CD14-positive monocyte (primary cell): ENCODE data around the gene ST7. TPM values are rescaled to one million over a fixed set of nuclear protein-coding genes. Genes with fewer than 3 reads are reported as not detected.

ENCODE experiments used
- DNase-seq, 3 donors: peaks; one replicate each; pipeline ENCODE4 v3.0.0-alpha.2; 2011 to 2022
- H2AFZ ChIP-seq: 2 replicates; pipeline ENCODE4 v1.6.0; 2012; ENCODE audit warnings: mild to moderate bottlenecking, low read depth, low read length, inconsistent platforms; ENCODE audit not compliant: insufficient read depth, poor library complexity, severe bottlenecking
- H3K27ac ChIP-seq, 2 donors: 1 replicate in 1 of 2; 2 replicates in 1 of 2; pipeline ENCODE4 v1.5.1; 2012 to 2013; ENCODE audit warnings: low read length in 2 of 2, control low read depth in 1 of 2, inconsistent platforms in 1 of 2, low read depth in 1 of 2, mild to moderate bottlenecking in 1 of 2
- H3K27me3 ChIP-seq, 2 donors: one replicate each; pipeline versions ENCODE4 v1.6.0 to v1.6.1; 2011 to 2013; ENCODE audit warnings: low read length in 2 of 2; ENCODE audit not compliant: control insufficient read depth in 2 of 2, insufficient read depth in 2 of 2
- H3K36me3 ChIP-seq, 2 donors: replicated peaks in 1 of 2; 1 replicate in 1 of 2; 2 replicates in 1 of 2; pipeline versions ENCODE4 v1.5.1 to v1.6.1; 2012 to 2013; ENCODE audit warnings: low read length in 2 of 2, control low read depth in 1 of 2, inconsistent platforms in 1 of 2, mild to moderate bottlenecking in 1 of 2; ENCODE audit not compliant: insufficient read depth in 2 of 2, control insufficient read depth in 1 of 2
- H3K4me1 ChIP-seq, 2 donors: 1 replicate in 1 of 2; 2 replicates in 1 of 2; pipeline versions ENCODE4 v1.5.1 to v1.6.1; 2012 to 2013; ENCODE audit warnings: low read length in 2 of 2, control low read depth in 1 of 2, inconsistent platforms in 1 of 2, mild to moderate bottlenecking in 1 of 2, moderate library complexity in 1 of 2; ENCODE audit not compliant: insufficient read depth in 2 of 2, control insufficient read depth in 1 of 2
- H3K4me2 ChIP-seq: replicated peaks from 2 replicates; pipeline ENCODE3; 2012; ENCODE audit warnings: low read length, moderate library complexity, mild to moderate bottlenecking; ENCODE audit not compliant: poor library complexity, severe bottlenecking; ENCODE audit errors: extremely low read depth
- H3K4me3 ChIP-seq, 3 experiments: fragments of 200-600 bp in 1 of 3; sonication (generic) in 1 of 3; replicated peaks in 1 of 3; 1 replicate in 2 of 3; 2 replicates in 1 of 3; pipeline ENCODE4 v1.5.1; 2011 to 2013; ENCODE audit warnings: low read length in 3 of 3, mild to moderate bottlenecking in 3 of 3, control low read depth in 2 of 3, low read depth in 2 of 3, inconsistent platforms in 1 of 3, moderate library complexity in 1 of 3
- H3K79me2 ChIP-seq: 2 replicates; pipeline ENCODE4 v1.6.0; 2012; ENCODE audit warnings: mild to moderate bottlenecking, control low read depth, inconsistent platforms, low read length, moderate library complexity; ENCODE audit not compliant: insufficient read depth
- H3K9ac ChIP-seq: 2 replicates; pipeline ENCODE4 v1.6.0; 2017; ENCODE audit warnings: low read length, mild to moderate bottlenecking; ENCODE audit not compliant: insufficient read depth, poor library complexity, severe bottlenecking
- H3K9me3 ChIP-seq, 2 donors: replicated peaks in 1 of 2; 1 replicate in 1 of 2; 2 replicates in 1 of 2; pipeline versions ENCODE4 v1.5.1 to v1.6.1; 2012 to 2013; ENCODE audit warnings: low read length in 2 of 2, control low read depth in 1 of 2; ENCODE audit not compliant: control insufficient read depth in 1 of 2, insufficient read depth in 1 of 2
- H4K20me1 ChIP-seq: 2 replicates; pipeline ENCODE4 v1.6.0; 2012; ENCODE audit warnings: mild to moderate bottlenecking, low read length, control low read depth, moderate library complexity; ENCODE audit not compliant: insufficient read depth
- H3K27ac Mint-ChIP-seq, 7 donors: one replicate each; pipeline ENCODE4 v1.8.0; 2020; ENCODE audit warnings: mild to moderate bottlenecking in 7 of 7, mixed read lengths in 7 of 7, moderate library complexity in 6 of 7, inconsistent platforms in 2 of 7
- H3K27me3 Mint-ChIP-seq, 3 donors: one replicate each; pipeline ENCODE4 v1.8.0; 2021 to 2022; ENCODE audit warnings: low read depth in 3 of 3, mild to moderate bottlenecking in 3 of 3, mixed read lengths in 3 of 3, moderate library complexity in 3 of 3, inconsistent platforms in 1 of 3
- H3K36me3 Mint-ChIP-seq, 2 donors: one replicate each; pipeline ENCODE4 v1.8.0; 2020; ENCODE audit warnings: mixed read lengths in 2 of 2, inconsistent platforms in 1 of 2, mild to moderate bottlenecking in 1 of 2
- H3K4me1 Mint-ChIP-seq: one replicate; pipeline ENCODE4 v1.8.0; 2020; ENCODE audit warnings: mild to moderate bottlenecking, mixed read lengths
- H3K4me3 Mint-ChIP-seq, 2 donors: one replicate each; pipeline ENCODE4 v1.8.0; 2020; ENCODE audit warnings: mild to moderate bottlenecking in 2 of 2, mixed read lengths in 2 of 2, moderate library complexity in 1 of 2
- H3K9me3 Mint-ChIP-seq, 7 donors: one replicate each; pipeline ENCODE4 v1.8.0; 2020 to 2022; ENCODE audit warnings: mixed read lengths in 7 of 7, mild to moderate bottlenecking in 6 of 7, moderate library complexity in 6 of 7, inconsistent platforms in 2 of 7
- CTCF ChIP-seq: fragments of 200-600 bp; IDR thresholded peaks from one replicate; pipeline ENCODE4 v1.8.0; 2022; ENCODE audit warnings: antibody characterized with exemption, mild to moderate bottlenecking
- WGBS: methylation state at CpG from one replicate; pipeline ENCODE4 v1.1.5; 2013; ENCODE audit warnings: missing lambda C conversion rate; ENCODE audit not compliant: insufficient coverage; 5-methylcytosine and 5-hydroxymethylcytosine counted together
- intact Hi-C, 2 donors: fragments of 100-400 bp; cut with micrococcal nuclease; formaldehyde crosslinking; loops; one replicate each; pipeline versions ENCODE4 v1.15.0 to v1.15.1; 2023
- polyA plus RNA-seq, 3 donors: library from polyadenylated mRNA; depleted of rRNA in 1 of 3; unstranded in 2 of 3; stranded (reverse) in 1 of 3; fragments of 300-500 nt in 2 of 3; fragments of >200 nt in 1 of 3; fragmentation: Illumina TruSeq in 2 of 3; gene quantifications; 1 replicate in 2 of 3; 2 replicates in 1 of 3; pipeline ENCODE4 v1.2.3, GENCODE V29; 2012 to 2021

ST7 gene
- polyA plus RNA-seq, 3 donors, result 3.6 to 5.5 (median 4.1) TPM

GRCh38 chr7:116929914-116930913 is 23.1 kb upstream of the ST7 start:
- Mint-ChIP-seq H3K36me3 (no peaks in the 10 kb centered on the region), H3K27me3 (peaks cover 0 to 8% (median 2%) of the 10 kb centered on the region in 3 donors), H3K9me3 (no peaks in the 10 kb centered on the region), H3K4me1 (peaks cover 8% of the 10 kb centered on the region), H3K4me3 (no peak overlapping the region), H3K27ac (peak overlapping the region in 1 of 7 donors; percentile 7)
- H3K4me3 ChIP-seq, result no peak overlapping the region
- intact Hi-C loops, result loop anchor here (2.0 to 5.0 kb wide), 3 partner anchors 187 to 197 kb away; no protein-coding TSS in a partner anchor
- TF ChIP-seq CTCF, result peak; percentile 96
- no peak overlapping the region for H3K27ac ChIP-seq
- H3K9ac ChIP-seq, result no peak overlapping the region
- no peaks in the 10 kb centered on the region for H3K36me3 ChIP-seq
- H4K20me1 ChIP-seq, result no peaks in the 10 kb centered on the region
- no peak overlapping the region for H2AFZ ChIP-seq
- H3K4me2 ChIP-seq, result no peak overlapping the region
- no peaks in the 10 kb centered on the region for H3K27me3 ChIP-seq
- DNase-seq, result peak; percentile 61 to 80 (median 68)
- no peaks in the 10 kb centered on the region for H3K79me2 ChIP-seq
- no peaks in the 10 kb centered on the region for H3K4me1 ChIP-seq
- no peaks in the 10 kb centered on the region for H3K9me3 ChIP-seq
- WGBS, result 37% methylated on average over 21 of the region's 25 CpGs

- H3K36me3 Mint-ChIP-seq, result no peaks in the 10 kb centered on the region
Measured at GRCh38 chr7:116932566-116932965, 20.7 kb upstream of the ST7 start.

More at GRCh38 chr7:116932566-116932965, 20.7 kb upstream of the ST7 start:
- no peak for TF ChIP-seq CTCF
- Histone ChIP-seq H3K4me1 (no peaks in the 10 kb centered on the region), H3K27me3 (no peaks in the 10 kb centered on the region), H3K79me2 (no peaks in the 10 kb centered on the region), H3K27ac (no peak overlapping the region), H2AFZ (no peak overlapping the region), H3K4me2 (no peak overlapping the region), H3K4me3 (no peak overlapping the region), H4K20me1 (no peaks in the 10 kb centered on the region), H3K9ac (no peak overlapping the region), H3K9me3 (no peaks in the 10 kb centered on the region), H3K36me3 (no peaks in the 10 kb centered on the region)
- 100% methylated on average over 7 of the region's 7 CpGs for WGBS
- intact Hi-C loops, result loop anchor here in 1 of 2 donors (5.0 kb wide), 1 partner anchor 185 kb away; no protein-coding TSS in a partner anchor
- Mint-ChIP-seq H3K27me3 (peaks cover 0 to 8% (median 5%) of the 10 kb centered on the region in 3 donors), H3K4me1 (peaks cover 4% of the 10 kb centered on the region), H3K4me3 (no peak overlapping the region), H3K27ac (no peak overlapping the region), H3K9me3 (no peaks in the 10 kb centered on the region)
- no peak for DNase-seq
